ENCODE results near the gene RREB1. TPM values are rescaled to one million over a fixed set of nuclear protein-coding genes. Genes with fewer than 3 reads are reported as not detected.

Gene RREB1, protein sequence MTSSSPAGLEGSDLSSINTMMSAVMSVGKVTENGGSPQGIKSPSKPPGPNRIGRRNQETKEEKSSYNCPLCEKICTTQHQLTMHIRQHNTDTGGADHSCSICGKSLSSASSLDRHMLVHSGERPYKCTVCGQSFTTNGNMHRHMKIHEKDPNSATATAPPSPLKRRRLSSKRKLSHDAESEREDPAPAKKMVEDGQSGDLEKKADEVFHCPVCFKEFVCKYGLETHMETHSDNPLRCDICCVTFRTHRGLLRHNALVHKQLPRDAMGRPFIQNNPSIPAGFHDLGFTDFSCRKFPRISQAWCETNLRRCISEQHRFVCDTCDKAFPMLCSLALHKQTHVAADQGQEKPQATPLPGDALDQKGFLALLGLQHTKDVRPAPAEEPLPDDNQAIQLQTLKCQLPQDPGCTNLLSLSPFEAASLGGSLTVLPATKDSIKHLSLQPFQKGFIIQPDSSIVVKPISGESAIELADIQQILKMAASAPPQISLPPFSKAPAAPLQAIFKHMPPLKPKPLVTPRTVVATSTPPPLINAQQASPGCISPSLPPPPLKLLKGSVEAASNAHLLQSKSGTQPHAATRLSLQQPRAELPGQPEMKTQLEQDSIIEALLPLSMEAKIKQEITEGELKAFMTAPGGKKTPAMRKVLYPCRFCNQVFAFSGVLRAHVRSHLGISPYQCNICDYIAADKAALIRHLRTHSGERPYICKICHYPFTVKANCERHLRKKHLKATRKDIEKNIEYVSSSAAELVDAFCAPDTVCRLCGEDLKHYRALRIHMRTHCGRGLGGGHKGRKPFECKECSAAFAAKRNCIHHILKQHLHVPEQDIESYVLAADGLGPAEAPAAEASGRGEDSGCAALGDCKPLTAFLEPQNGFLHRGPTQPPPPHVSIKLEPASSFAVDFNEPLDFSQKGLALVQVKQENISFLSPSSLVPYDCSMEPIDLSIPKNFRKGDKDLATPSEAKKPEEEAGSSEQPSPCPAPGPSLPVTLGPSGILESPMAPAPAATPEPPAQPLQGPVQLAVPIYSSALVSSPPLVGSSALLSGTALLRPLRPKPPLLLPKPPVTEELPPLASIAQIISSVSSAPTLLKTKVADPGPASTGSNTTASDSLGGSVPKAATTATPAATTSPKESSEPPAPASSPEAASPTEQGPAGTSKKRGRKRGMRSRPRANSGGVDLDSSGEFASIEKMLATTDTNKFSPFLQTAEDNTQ (N-terminal part only)
- total RNA-seq, result 10 to 100 TPM; 40.8 to 68.6 (median 54.4) TPM

GRCh38 chr6:7107578-7108195, at the start of gene RREB1:
TSS of gene RREB1 (plus strand) at chr6:7107961. CDS start at chr6:7181912, 73,951 bp downstream.
- DNase-seq (ENCODE audit: low spot score in 2 of 2), result peak; percentile 54 to 92
- TF ChIP-seq CTCF (IDR thresholded peaks at IDR 0.05) (no peak), POLR2A (IDR thresholded peaks at IDR 0.05) (no peak)
- WGBS, 2 donors, result 1% methylated on average over 27 to 40 of the region's 59 CpGs
- intact Hi-C loops (cut with DNase I; ENCODE audit: low total_unique reads), result no loop called here
- H3K4me3 ChIP-seq (ENCODE audit: low read depth, poor library complexity, severe bottlenecking), result peak within 1 kb of the TSS; percentile 83

GRCh38 chr6:7058250-7058923, 49.4 kb upstream of the RREB1 start:
- intact Hi-C loops (cut with DNase I; ENCODE audit: low total_unique reads), result no loop called here
- 62 to 65% methylated on average over 4 of the region's 4 CpGs for WGBS, 2 donors
- DNase-seq (ENCODE audit: low spot score in 2 of 2), result peak in 1 of 2 donors; percentile 71
- no peak for TF ChIP-seq CTCF (IDR thresholded peaks at IDR 0.05)
- no peak for TF ChIP-seq POLR2A (IDR thresholded peaks at IDR 0.05)
- H3K4me3 ChIP-seq (ENCODE audit: low read depth, poor library complexity, severe bottlenecking), result no peak overlapping the region

DNA sequence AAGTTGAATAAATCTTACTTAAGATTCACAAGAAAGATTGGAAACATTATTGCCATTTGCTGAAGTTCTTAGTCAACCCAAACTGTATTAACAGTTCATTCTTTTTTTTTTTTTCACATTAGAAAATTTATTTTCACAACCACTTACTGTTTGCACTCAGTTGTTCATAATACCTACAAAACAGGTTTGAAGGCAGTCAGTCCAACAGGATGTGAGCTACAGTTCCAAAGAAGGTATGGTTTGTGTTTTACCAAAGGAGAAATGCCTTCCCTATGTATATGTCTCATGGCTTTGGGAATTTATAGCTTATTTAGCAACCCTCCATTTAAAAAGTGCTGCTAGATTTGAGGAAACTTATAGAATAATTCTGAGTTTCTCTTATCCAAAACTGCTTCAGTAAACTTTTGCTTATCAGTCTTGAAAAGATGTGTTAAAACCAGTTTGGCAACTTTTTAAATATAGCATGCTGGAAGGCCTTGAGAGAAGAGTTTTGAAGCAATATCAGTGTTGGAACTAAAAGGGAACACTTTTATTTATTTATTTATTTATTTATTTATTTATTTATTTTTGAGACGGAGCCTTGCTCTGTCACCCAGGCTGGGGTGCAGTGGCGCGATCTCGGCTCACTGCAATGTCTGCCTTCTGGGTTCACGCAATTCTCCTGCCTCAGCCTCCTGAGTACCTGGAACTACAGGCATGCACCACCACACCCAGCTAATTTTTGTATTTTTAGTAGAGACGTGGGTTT, 46.8 kb upstream of the RREB1 start:
- DNase-seq (ENCODE audit: low spot score in 2 of 2), result no peak
- intact Hi-C loops (cut with DNase I; ENCODE audit: low total_unique reads), result no loop called here
- WGBS, 2 donors, result 65 to 67% methylated on average over 6 of the region's 6 CpGs
- no peak overlapping the region for H3K4me3 ChIP-seq (ENCODE audit: low read depth, poor library complexity, severe bottlenecking)
- TF ChIP-seq CTCF (IDR thresholded peaks at IDR 0.05) (no peak), POLR2A (IDR thresholded peaks at IDR 0.05) (no peak)

DNA sequence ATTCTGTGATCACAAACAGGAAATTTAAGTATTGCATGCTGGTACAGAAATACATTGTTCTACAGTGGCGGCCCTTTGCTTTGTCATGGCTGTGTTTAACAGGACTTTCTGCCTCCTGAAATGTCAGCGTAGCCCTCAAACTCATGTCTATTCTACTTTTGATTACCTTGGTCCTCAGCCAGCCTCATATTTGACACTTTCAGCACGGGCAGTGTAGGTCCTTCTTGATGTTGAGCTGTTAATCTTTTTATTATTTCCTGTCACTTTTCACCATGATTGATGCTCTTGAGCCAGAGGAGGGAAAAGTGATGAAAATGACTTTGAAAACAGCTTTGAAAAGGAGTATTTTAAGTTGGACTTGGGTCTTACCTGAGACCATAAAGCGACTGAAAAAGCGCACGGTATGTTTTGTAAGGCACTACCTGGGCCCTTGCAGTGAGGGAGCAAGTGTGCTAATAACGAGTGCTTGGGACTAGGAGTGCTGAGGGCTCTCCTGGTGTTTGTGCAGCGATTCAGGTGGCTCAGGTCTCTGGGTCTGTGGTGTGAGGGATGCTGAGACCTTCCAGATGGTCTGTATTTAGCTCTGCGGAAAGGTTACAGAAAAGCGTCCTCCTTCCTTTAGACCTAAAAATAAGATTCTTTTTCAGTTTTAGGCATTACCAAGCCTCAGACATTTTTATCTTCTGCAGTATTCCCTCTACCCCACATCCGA, 45.2 kb upstream of the RREB1 start:
- TF ChIP-seq POLR2A (IDR thresholded peaks at IDR 0.05) (no peak), CTCF (IDR thresholded peaks at IDR 0.05) (no peak)
- H3K4me3 ChIP-seq (ENCODE audit: low read depth, poor library complexity, severe bottlenecking), result no peak overlapping the region
- intact Hi-C loops (cut with DNase I; ENCODE audit: low total_unique reads), result no loop called here
- no peak for DNase-seq (ENCODE audit: low spot score in 2 of 2)
- 73 to 74% methylated on average over 11 of the region's 11 CpGs for WGBS, 2 donors

All from lower leg skin (tissue), 4 donors.